Aorta (tissue), 5 donors: Measurements from ENCODE around the gene EIF4G2. TPM values are rescaled to one million over a fixed set of nuclear protein-coding genes. Genes with fewer than 3 reads are reported as not detected.
"Not testable (repeated sequence)": the region's sequence is repeated elsewhere in the genome, so short reads cannot be mapped to it uniquely, and the experiment has no call there.

Experiments used
- ATAC-seq: fragments of 200-7000 bp; cut with Tn5 transposase; one replicate; pipeline ENCODE4 v1.9.1; 2022; ENCODE audit warnings: moderate library complexity; ENCODE audit not compliant: low FRiP score
- DNase-seq, 2 donors: peaks; one replicate each; pipeline ENCODE4 v3.0.0-alpha.2; 2020
- H3K27ac ChIP-seq, 2 donors: one replicate each; pipeline ENCODE4 v1.5.1; 2013; ENCODE audit warnings: low read length in 2 of 2, mild to moderate bottlenecking in 2 of 2, moderate library complexity in 2 of 2, control low read depth in 1 of 2, inconsistent platforms in 1 of 2, low read depth in 1 of 2
- H3K27me3 ChIP-seq, 2 donors: one replicate each; pipeline ENCODE4 v1.6.1; 2013; ENCODE audit warnings: control low read depth in 1 of 2, low read length in 1 of 2, mild to moderate bottlenecking in 1 of 2, moderate library complexity in 1 of 2; ENCODE audit not compliant: insufficient read depth in 2 of 2, control insufficient read depth in 1 of 2
- H3K36me3 ChIP-seq, 2 donors: one replicate each; pipeline ENCODE4 v1.6.1; 2013; ENCODE audit warnings: control low read depth in 1 of 2, low read length in 1 of 2, mild to moderate bottlenecking in 1 of 2; ENCODE audit not compliant: insufficient read depth in 2 of 2, control insufficient read depth in 1 of 2
- H3K4me1 ChIP-seq, 2 donors: one replicate each; pipeline ENCODE4 v1.6.1; 2013; ENCODE audit warnings: low read length in 2 of 2, control low read depth in 1 of 2, mild to moderate bottlenecking in 1 of 2, moderate library complexity in 1 of 2; ENCODE audit not compliant: insufficient read depth in 2 of 2, control insufficient read depth in 1 of 2
- H3K4me3 ChIP-seq, 2 donors: one replicate each; pipeline ENCODE4 v1.5.1; 2013; ENCODE audit warnings: low read length in 2 of 2, control low read depth in 1 of 2, mild to moderate bottlenecking in 1 of 2
- H3K9me3 ChIP-seq: one replicate; pipeline ENCODE4 v1.6.1; 2013; ENCODE audit warnings: mild to moderate bottlenecking, low read length; ENCODE audit not compliant: control insufficient read depth
- WGBS, 2 donors: extraction: QIAGEN DNeasy Blood & Tissue Kit; methylation state at CpG; one replicate each; pipeline ENCODE4 v1.1.7; 2013; 5-methylcytosine and 5-hydroxymethylcytosine counted together
- intact Hi-C, 2 donors: fragments of 100-400 bp; cut with DNase I; formaldehyde crosslinking; loops; one replicate each; pipeline versions ENCODE4 v1.14.2 to v1.15.0; 2022
- polyA plus RNA-seq, 2 donors: library from polyadenylated mRNA; stranded (reverse); fragments of 200-250 nt; gene quantifications; one replicate each; pipeline ENCODE4 v1.2.3, GENCODE V29; 2013
- total RNA-seq, 2 donors: library from RNA; stranded (reverse); fragmentation: NEBNext Ultra II Directional; extraction: Animal tissue kit (Norgen Biotek cat#: 25700); gene quantifications; one replicate each; pipeline ENCODE4 v1.2.1, GENCODE V29; 2021
- donor health status: healthy with polysubstance abuse.
- donor health status: Bipolar disorder and iron deficiency.
- donor health status: DM: no; HTN: no; CAD: no.
- donor health status: DM: no; HTN: no; CAD: no.
- donor health status: DM: yes; HTN: yes; CAD: no.

EIF4G2 gene
- total and polyA plus RNA-seq, 4 donors, result 265 to 752 (median 442) TPM

GRCh38 chr11:10845589-10845988 is 36.9 kb upstream of the EIF4G2 start:
- no peak overlapping the region for H3K4me3 ChIP-seq
- no peaks in the 10 kb centered on the region for H3K27me3 ChIP-seq
- 75% methylated on average over 2 of the region's 2 CpGs for WGBS, 2 donors
- H3K36me3 ChIP-seq, result no peaks in the 10 kb centered on the region
- ATAC-seq (no peak), DNase-seq (no peak)
- intact Hi-C loops, result no loop called here
- no peak overlapping the region for H3K27ac ChIP-seq
- no peaks in the 10 kb centered on the region for H3K4me1 ChIP-seq
- H3K9me3 ChIP-seq, result no peaks in the 10 kb centered on the region

GRCh38 chr11:10844796-10845195 is 36.1 kb upstream of the EIF4G2 start:
- no peaks in the 10 kb centered on the region for H3K4me1 ChIP-seq
- no peak for ATAC-seq
- intact Hi-C loops, result no loop called here

DNA sequence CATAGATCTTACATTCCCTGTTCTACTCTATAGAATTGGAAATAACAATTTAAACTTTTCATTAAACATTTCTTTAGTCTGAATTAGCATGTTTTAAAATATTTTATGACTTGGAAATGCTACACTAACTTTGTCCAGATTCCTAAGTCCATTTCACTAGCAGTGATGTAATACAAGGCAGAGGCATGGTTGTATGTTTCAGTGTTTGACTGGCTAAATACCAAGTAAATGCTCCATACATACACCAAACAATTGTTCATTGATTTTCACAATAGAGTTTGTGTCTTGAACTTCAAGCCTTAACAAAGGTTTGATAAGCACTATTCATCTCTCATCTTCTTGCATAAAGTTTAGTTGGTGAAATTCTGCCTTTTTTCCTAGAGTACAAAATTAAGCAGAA is 35.6 kb upstream of the EIF4G2 start:
- Histone ChIP-seq H3K27ac (no peak overlapping the region), H3K27me3 (no peaks in the 10 kb centered on the region), H3K4me3 (no peak overlapping the region), H3K4me1 (no peaks in the 10 kb centered on the region), H3K9me3 (no peaks in the 10 kb centered on the region), H3K36me3 (no peaks in the 10 kb centered on the region)
- intact Hi-C loops, result no loop called here
- DNase-seq (no peak), ATAC-seq (no peak)

More at GRCh38 chr11:10844796-10845195, 36.1 kb upstream of the EIF4G2 start:
- H3K27me3 ChIP-seq, result no peaks in the 10 kb centered on the region
- no peak overlapping the region for H3K4me3 ChIP-seq
- DNase-seq, result no peak
- H3K36me3 ChIP-seq, result no peaks in the 10 kb centered on the region
- H3K9me3 ChIP-seq, result no peaks in the 10 kb centered on the region
- no peak overlapping the region for H3K27ac ChIP-seq

GRCh38 chr11:10838881-10839280 is 30.2 kb upstream of the EIF4G2 start:
- no peaks in the 10 kb centered on the region for H3K36me3 ChIP-seq
- H3K4me3 ChIP-seq, result no peak overlapping the region
- no peaks in the 10 kb centered on the region for H3K4me1 ChIP-seq
- intact Hi-C loops, result no loop called here
- ATAC-seq (no peak), DNase-seq (no peak)
- no peaks in the 10 kb centered on the region for H3K27me3 ChIP-seq
- no peaks in the 10 kb centered on the region for H3K9me3 ChIP-seq
- 47% methylated on average over 3 of the region's 3 CpGs for WGBS, 2 donors
- H3K27ac ChIP-seq, result no peak overlapping the region

- no peaks in the 10 kb centered on the region for H3K27me3 ChIP-seq
- H3K4me3 ChIP-seq, result no peak overlapping the region
- no peaks in the 10 kb centered on the region for H3K4me1 ChIP-seq
- intact Hi-C loops, result no loop called here
- H3K36me3 ChIP-seq, result no peaks in the 10 kb centered on the region
- ATAC-seq (no peak), DNase-seq (no peak)
- H3K9me3 ChIP-seq, result no peaks in the 10 kb centered on the region
- no peak overlapping the region for H3K27ac ChIP-seq
Observed at GRCh38 chr11:10838083-10838482, 29.4 kb upstream of the EIF4G2 start.

- not testable (repeated sequence) for ATAC-seq
Observed at GRCh38 chr11:10836884-10837283, 28.2 kb upstream of the EIF4G2 start.

DNA sequence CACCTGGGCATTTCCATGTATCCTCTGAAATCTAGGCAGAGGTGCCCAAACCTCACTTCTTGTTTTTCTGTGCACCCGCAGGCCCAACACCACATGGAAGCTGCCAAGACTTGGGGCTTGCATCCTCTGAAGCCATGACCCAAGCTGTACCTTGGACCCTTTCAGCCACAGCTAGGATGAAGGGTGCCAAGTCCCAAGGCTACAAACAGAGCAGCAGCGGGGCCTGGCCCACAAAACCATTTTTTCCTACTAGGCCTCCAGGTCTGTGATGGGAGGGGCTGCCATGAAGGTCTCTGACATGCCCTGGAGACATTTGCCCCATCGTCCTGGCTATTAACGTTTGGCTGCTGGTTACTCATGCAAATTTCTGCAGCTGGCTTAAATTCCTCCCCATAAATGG is 20.4 kb upstream of the EIF4G2 start:
- Histone ChIP-seq H3K4me3 (no peak overlapping the region), H3K27ac (no peak overlapping the region), H3K9me3 (no peaks in the 10 kb centered on the region), H3K36me3 (no peaks in the 10 kb centered on the region), H3K27me3 (no peaks in the 10 kb centered on the region), H3K4me1 (no peaks in the 10 kb centered on the region)
- no peak for DNase-seq
- WGBS, 2 donors, result 96 to 99% methylated on average over 4 of the region's 4 CpGs
- ATAC-seq, result no peak
- intact Hi-C loops, result no loop called here

More at GRCh38 chr11:10836884-10837283, 28.2 kb upstream of the EIF4G2 start:
- H3K9me3 ChIP-seq, H3K4me1 ChIP-seq, intact Hi-C loops, H3K27me3 ChIP-seq, H3K36me3 ChIP-seq, H3K4me3 ChIP-seq, DNase-seq, H3K27ac ChIP-seq: not testable (repeated sequence)
- WGBS, 2 donors, result 93 to 95% methylated on average over 4 of the region's 4 CpGs

DNA sequence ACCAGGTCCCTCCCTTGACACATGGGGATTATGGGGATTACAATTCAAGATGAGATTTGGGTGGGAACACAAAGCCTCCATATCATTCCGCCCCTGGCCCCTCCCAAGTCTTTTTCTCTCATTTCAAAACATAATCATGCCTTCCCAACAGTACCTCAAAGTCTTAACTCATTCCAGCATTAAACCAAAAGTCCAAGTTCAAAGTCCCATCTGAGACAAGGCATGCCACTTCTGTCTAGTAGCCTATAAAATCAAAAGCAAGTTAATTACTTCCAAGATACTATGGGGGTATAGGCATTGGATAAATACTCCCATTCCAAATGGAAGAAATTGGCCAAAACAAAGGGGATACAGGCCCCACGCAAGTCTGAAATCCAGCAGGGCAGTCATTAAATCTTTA is 19.7 kb upstream of the EIF4G2 start:
- Histone ChIP-seq H3K27me3 (no peaks in the 10 kb centered on the region), H3K36me3 (no peaks in the 10 kb centered on the region), H3K27ac (no peak overlapping the region), H3K9me3 (no peaks in the 10 kb centered on the region), H3K4me1 (no peaks in the 10 kb centered on the region), H3K4me3 (no peak overlapping the region)
- DNase-seq (no peak), ATAC-seq (no peak)
- intact Hi-C loops, result no loop called here
- WGBS, 2 donors, result 79 to 98% methylated on average over 2 of the region's 2 CpGs

DNA sequence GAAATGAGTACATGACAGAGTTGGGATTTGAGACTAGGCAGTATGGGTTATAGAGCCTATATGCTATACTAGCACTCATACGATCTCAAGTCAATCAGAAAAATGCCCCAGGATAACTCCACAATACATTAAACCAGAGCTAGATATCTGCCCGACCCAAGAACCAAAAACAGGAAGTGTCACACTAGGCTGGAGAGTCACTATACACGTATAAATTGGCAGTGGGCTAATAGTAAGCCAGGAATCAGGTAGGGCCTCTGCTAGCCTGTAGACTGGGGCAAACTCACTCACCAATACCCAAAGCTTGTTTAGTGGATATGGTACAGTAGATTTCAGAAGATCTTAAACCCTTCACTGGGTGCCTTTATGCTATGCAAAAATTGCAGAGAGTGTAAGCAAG is 16.2 kb upstream of the EIF4G2 start:
- intact Hi-C loops, result no loop called here
- Histone ChIP-seq H3K4me1 (no peaks in the 10 kb centered on the region), H3K27ac (no peak overlapping the region), H3K36me3 (no peaks in the 10 kb centered on the region), H3K27me3 (no peaks in the 10 kb centered on the region), H3K9me3 (no peaks in the 10 kb centered on the region), H3K4me3 (no peak overlapping the region)
- DNase-seq (no peak), ATAC-seq (no peak)
- WGBS, 2 donors, result 77 to 81% methylated on average over 3 of the region's 3 CpGs
